ENCODE data around the gene SLC66A2.

- no peak for TF ChIP-seq CTCF (IDR thresholded peaks at IDR 0.05)
- TF ChIP-seq POLR2AphosphoS5 (IDR thresholded peaks at IDR 0.05), result no peak
Measured at GRCh38 chr18:79932907-79933306, 18.5 kb downstream of the SLC66A2 start.

Measured in esophagus muscularis mucosa (tissue), 3 donors.